ENCODE results near the gene ATOSA. TPM values are rescaled to one million over a fixed set of nuclear protein-coding genes. Genes with fewer than 3 reads are reported as not detected.

The ATOSA gene
- total and polyA plus RNA-seq, 2 donors from 2014 or later, result 17.3 to 38.2 TPM

- Histone ChIP-seq H3K9ac (ENCODE audit: low read length in 3 of 3) (no peak overlapping the region), H3K4me3 (ENCODE audit: low read length in 3 of 3) (no peak overlapping the region), H3K27me3 (ENCODE audit: control insufficient read depth, insufficient read depth, low read length) (no peaks in the 10 kb centered on the region), H3K9me3 (ENCODE audit: control insufficient read depth in 2 of 3, insufficient read depth in 1 of 3, low read length in 3 of 3) (no peaks in the 10 kb centered on the region), H3K27ac (ENCODE audit: low read depth in 2 of 2, low read length in 2 of 2) (no peak overlapping the region), H3K4me1 (ENCODE audit: control insufficient read depth in 2 of 3, insufficient read depth in 2 of 3, low read depth in 1 of 3, low read length in 3 of 3) (no peaks in the 10 kb centered on the region), H3K36me3 (ENCODE audit: control insufficient read depth in 2 of 3, insufficient read depth in 3 of 3, low read length in 3 of 3) (no peaks in the 10 kb centered on the region)
- DNase-seq, result no peak
- FAIRE-seq, result no peak
- intact Hi-C loops (cut with DNase I), result no loop called here
- no peak for TF ChIP-seq CTCF (IDR thresholded peaks at IDR 0.05; ENCODE audit: borderline replicate concordance, extremely low read depth, insufficient read depth)
Measured at GRCh38 chr15:52683580-52683979, 4.4 kb upstream of the ATOSA start.

- Histone ChIP-seq H3K27me3 (ENCODE audit: control insufficient read depth, insufficient read depth, low read length) (no peaks in the 10 kb centered on the region), H3K4me1 (ENCODE audit: control insufficient read depth in 2 of 3, insufficient read depth in 2 of 3, low read depth in 1 of 3, low read length in 3 of 3) (no peaks in the 10 kb centered on the region), H3K9ac (ENCODE audit: low read length in 3 of 3) (no peak overlapping the region), H3K4me3 (ENCODE audit: low read length in 3 of 3) (no peak overlapping the region), H3K9me3 (ENCODE audit: control insufficient read depth in 2 of 3, insufficient read depth in 1 of 3, low read length in 3 of 3) (no peaks in the 10 kb centered on the region), H3K27ac (ENCODE audit: low read depth in 2 of 2, low read length in 2 of 2) (no peak overlapping the region), H3K36me3 (ENCODE audit: control insufficient read depth in 2 of 3, insufficient read depth in 3 of 3, low read length in 3 of 3) (no peaks in the 10 kb centered on the region)
- no peak for TF ChIP-seq CTCF (IDR thresholded peaks at IDR 0.05; ENCODE audit: borderline replicate concordance, extremely low read depth, insufficient read depth)
- FAIRE-seq (no peak), DNase-seq (no peak)
- intact Hi-C loops (cut with DNase I), result no loop called here
Measured at GRCh38 chr15:52682781-52683180, 3.6 kb upstream of the ATOSA start.

GRCh38 chr15:52682200-52682599 is 3.0 kb upstream of the ATOSA start:
- Histone ChIP-seq H3K27ac (ENCODE audit: low read depth in 2 of 2, low read length in 2 of 2) (no peak overlapping the region), H3K4me3 (ENCODE audit: low read length in 3 of 3) (no peak overlapping the region), H3K9ac (ENCODE audit: low read length in 3 of 3) (no peak overlapping the region), H3K9me3 (ENCODE audit: control insufficient read depth in 2 of 3, insufficient read depth in 1 of 3, low read length in 3 of 3) (no peaks in the 10 kb centered on the region), H3K4me1 (ENCODE audit: control insufficient read depth in 2 of 3, insufficient read depth in 2 of 3, low read depth in 1 of 3, low read length in 3 of 3) (peaks cover 0 to 3% (median 0%) of the 10 kb centered on the region in 3 donors), H3K27me3 (ENCODE audit: control insufficient read depth, insufficient read depth, low read length) (no peaks in the 10 kb centered on the region), H3K36me3 (ENCODE audit: control insufficient read depth in 2 of 3, insufficient read depth in 3 of 3, low read length in 3 of 3) (no peaks in the 10 kb centered on the region)
- intact Hi-C loops (cut with DNase I), result no loop called here
- FAIRE-seq (no peak), DNase-seq (no peak)
- TF ChIP-seq CTCF (IDR thresholded peaks at IDR 0.05; ENCODE audit: borderline replicate concordance, extremely low read depth, insufficient read depth), result no peak

- H3K36me3 ChIP-seq (ENCODE audit: control insufficient read depth in 2 of 3, insufficient read depth in 3 of 3, low read length in 3 of 3), result no peaks in the 10 kb centered on the region
- TF ChIP-seq CTCF (IDR thresholded peaks at IDR 0.05; ENCODE audit: borderline replicate concordance, extremely low read depth, insufficient read depth), result no peak
Measured at GRCh38 chr15:52681441-52681840, 2.3 kb upstream of the ATOSA start.

More at GRCh38 chr15:52681441-52681840, 2.3 kb upstream of the ATOSA start:
- H3K9ac ChIP-seq (ENCODE audit: low read length in 3 of 3), result no peak overlapping the region
- no peak overlapping the region for H3K27ac ChIP-seq (ENCODE audit: low read depth in 2 of 2, low read length in 2 of 2)
- H3K4me3 ChIP-seq (ENCODE audit: low read length in 3 of 3), result no peak overlapping the region
- DNase-seq (no peak), FAIRE-seq (no peak)
- intact Hi-C loops (cut with DNase I), result no loop called here
- no peaks in the 10 kb centered on the region for H3K27me3 ChIP-seq (ENCODE audit: control insufficient read depth, insufficient read depth, low read length)
- H3K4me1 ChIP-seq (ENCODE audit: control insufficient read depth in 2 of 3, insufficient read depth in 2 of 3, low read depth in 1 of 3, low read length in 3 of 3), result peaks cover 0 to 5% (median 2%) of the 10 kb centered on the region in 3 donors
- no peaks in the 10 kb centered on the region for H3K9me3 ChIP-seq (ENCODE audit: control insufficient read depth in 2 of 3, insufficient read depth in 1 of 3, low read length in 3 of 3)
